GM23338 (cell line): ENCODE data around the gene PPP1R3D. TPM values are rescaled to one million over a fixed set of nuclear protein-coding genes. Genes with fewer than 3 reads are reported as not detected.

Source experiments
- ATAC-seq: fragments of 200-7000 bp; cut with Tn5 transposase; 3 replicates; pipeline ENCODE4 v1.9.1; 2020
- DNase-seq: peaks from one replicate; pipeline ENCODE4 v3.0.0-alpha.2; 2015; ENCODE audit warnings: low spot score
- H2AFZ ChIP-seq: fragments of 200-600 bp; sonication (generic); 2 replicates; pipeline ENCODE4 v1.8.0; 2016; ENCODE audit warnings: antibody characterized with exemption, mild to moderate bottlenecking, moderate library complexity
- H3F3A ChIP-seq: fragments of 200-600 bp; sonication (generic); replicated peaks from 2 replicates; pipeline ENCODE4 v1.8.0; 2017; ENCODE audit warnings: antibody characterized with exemption, mixed run types, low read depth
- H3K27ac ChIP-seq: fragments of 200-600 bp; sonication (generic); 2 replicates; pipeline ENCODE4 v1.6.1; 2016; ENCODE audit warnings: low read depth
- H3K27me3 ChIP-seq: fragments of 200-600 bp; sonication (generic); 2 replicates; pipeline ENCODE4 v1.8.0; 2016; ENCODE audit warnings: mild to moderate bottlenecking, mixed run types, moderate library complexity; ENCODE audit not compliant: insufficient read depth
- H3K36me3 ChIP-seq: fragments of 200-600 bp; sonication (generic); 2 replicates; pipeline ENCODE4 v1.8.0; 2016; ENCODE audit warnings: mild to moderate bottlenecking; ENCODE audit not compliant: insufficient read depth
- H3K4me1 ChIP-seq: fragments of 200-600 bp; sonication (generic); 2 replicates; pipeline ENCODE4 v1.8.0; 2016; ENCODE audit warnings: mild to moderate bottlenecking, moderate library complexity; ENCODE audit not compliant: insufficient read depth
- H3K4me2 ChIP-seq: fragments of 200-600 bp; sonication (generic); 2 replicates; pipeline ENCODE4 v1.7.1; 2017; ENCODE audit warnings: mixed run types
- H3K4me3 ChIP-seq: fragments of 200-600 bp; sonication (generic); 2 replicates; pipeline ENCODE4 v1.6.1; 2016; ENCODE audit warnings: mixed run types
- H3K79me2 ChIP-seq: fragments of 200-600 bp; sonication (generic); replicated peaks from 2 replicates; pipeline ENCODE4 v1.8.0; 2017; ENCODE audit warnings: mild to moderate bottlenecking; ENCODE audit not compliant: insufficient read depth
- H3K9me2 ChIP-seq: fragments of 200-600 bp; sonication (generic); 2 replicates; pipeline ENCODE4 v1.8.0; 2017; ENCODE audit not compliant: insufficient read depth
- H4K20me1 ChIP-seq: fragments of 200-600 bp; sonication (generic); replicated peaks from 2 replicates; pipeline ENCODE4 v1.8.0; 2017; ENCODE audit warnings: mild to moderate bottlenecking; ENCODE audit not compliant: insufficient read depth
- H3K27ac Mint-ChIP-seq: 2 replicates; pipeline ENCODE4 v1.8.0; 2020; ENCODE audit warnings: inconsistent platforms, mild to moderate bottlenecking, moderate library complexity, mixed read lengths
- H3K27me3 Mint-ChIP-seq: 3 replicates; pipeline ENCODE4 v1.8.0; 2022; ENCODE audit warnings: low read depth, mild to moderate bottlenecking, moderate library complexity, mixed read lengths, inconsistent platforms; ENCODE audit not compliant: insufficient read depth, poor library complexity
- H3K36me3 Mint-ChIP-seq: 3 replicates; pipeline ENCODE4 v1.8.0; 2021; ENCODE audit warnings: low read depth, mild to moderate bottlenecking, inconsistent platforms, moderate library complexity, mixed read lengths
- H3K4me1 Mint-ChIP-seq: 3 replicates; pipeline ENCODE4 v1.8.0; 2020; ENCODE audit warnings: mild to moderate bottlenecking, inconsistent platforms, mixed read lengths
- H3K4me3 Mint-ChIP-seq: 3 replicates; pipeline ENCODE4 v1.8.0; 2021; ENCODE audit warnings: moderate library complexity, mild to moderate bottlenecking, inconsistent platforms, mixed read lengths
- H3K9me3 Mint-ChIP-seq: 3 replicates; pipeline ENCODE4 v1.8.0; 2020; ENCODE audit warnings: moderate library complexity, mild to moderate bottlenecking, inconsistent platforms, mixed read lengths
- CREB1 ChIP-seq: fragments of 250-450 bp; sonication (Bioruptor Pico); IDR thresholded peaks from 2 replicates; pipeline ENCODE4 v1.5.0; 2020; ENCODE audit warnings: low read depth, mild to moderate bottlenecking, moderate library complexity
- EZH2 ChIP-seq: fragments of 200-600 bp; sonication (generic); IDR thresholded peaks from one replicate; pipeline ENCODE4 v1.8.0; 2017; ENCODE audit warnings: antibody characterized with exemption, mild to moderate bottlenecking, low read depth; ENCODE audit not compliant: unreplicated experiment
- EZH2phosphoT487 ChIP-seq: fragments of 200-600 bp; sonication (generic); IDR thresholded peaks from one replicate; pipeline ENCODE4 v1.8.1; 2018; ENCODE audit warnings: antibody characterized with exemption; ENCODE audit not compliant: unreplicated experiment
- NANOG ChIP-seq: IDR thresholded peaks from 2 replicates; pipeline ENCODE4 v1.6.1; 2016; ENCODE audit warnings: antibody characterized with exemption, borderline replicate concordance
- REST ChIP-seq: IDR thresholded peaks from one replicate; pipeline ENCODE4 v1.6.1; 2018; ENCODE audit warnings: antibody characterized with exemption; ENCODE audit not compliant: unreplicated experiment
- STAT1 ChIP-seq: IDR thresholded peaks from one replicate; pipeline ENCODE4 v1.6.1; 2016; ENCODE audit warnings: antibody characterized with exemption; ENCODE audit not compliant: unreplicated experiment
- ZNF114 ChIP-seq: fragments of 250-450 bp; sonication (Bioruptor Pico); IDR thresholded peaks from 2 replicates; pipeline ENCODE4 v1.5.0; 2020; ENCODE audit warnings: mild to moderate bottlenecking, moderate library complexity
- polyA plus RNA-seq: library from polyadenylated mRNA; unstranded; fragments of >200 nt; fragmentation: Nextera tagmentation; extraction: Ambion mirVana; gene quantifications from 2 replicates; pipeline ENCODE4 v1.2.1, GENCODE V29; 2016
- total RNA-seq: library from RNA; depleted of rRNA; stranded (reverse); fragments of >200 nt; shearing (Covaris generic); gene quantifications from 2 replicates; pipeline ENCODE4 v1.2.3, GENCODE V29; 2014
- TF ChIP-seq, protein P1 (sequence below), 2 experiments: fragments of 200-600 bp in 1 of 2; sonication (generic) in 1 of 2; conservative IDR thresholded peaks; 2 replicates each; pipeline versions ENCODE4 v1.5.1 to v1.6.1; 2016 to 2017; ENCODE audit warnings: antibody characterized with exemption in 2 of 2, low read depth in 2 of 2, mild to moderate bottlenecking in 2 of 2, moderate library complexity in 1 of 2

Gene PPP1R3D
- total and polyA plus RNA-seq, 2 experiments from 2014 or later, result 1.4 to 3.0 TPM

GRCh38 chr20:59948212-59948611 lies 8.1 kb upstream of the PPP1R3D start (continued):
- TF ChIP-seq REST (no peak), NANOG (no peak)

GRCh38 chr20:59947376-59947775 lies 7.3 kb upstream of the PPP1R3D start:
- Mint-ChIP-seq H3K36me3 (peaks cover 16% of the 10 kb centered on the region), H3K27ac (no peak overlapping the region), H3K4me1 (peaks cover 14% of the 10 kb centered on the region)

More at GRCh38 chr20:59947376-59947775, 7.3 kb upstream of the PPP1R3D start:
- no peak overlapping the region for H3K4me3 ChIP-seq
- peaks cover 15% of the 10 kb centered on the region; the same call in 1 of the 2 replicates for H3K36me3 ChIP-seq
- H2AFZ ChIP-seq, result no peak overlapping the region
- TF ChIP-seq EZH2 (no peak), NANOG (no peak), EZH2phosphoT487 (no peak), ZNF114 (CRISPR knock-in tag) (no peak), STAT1 (no peak), REST (no peak), CREB1 (CRISPR knock-in tag) (no peak)
- TF ChIP-seq, protein P1, sequence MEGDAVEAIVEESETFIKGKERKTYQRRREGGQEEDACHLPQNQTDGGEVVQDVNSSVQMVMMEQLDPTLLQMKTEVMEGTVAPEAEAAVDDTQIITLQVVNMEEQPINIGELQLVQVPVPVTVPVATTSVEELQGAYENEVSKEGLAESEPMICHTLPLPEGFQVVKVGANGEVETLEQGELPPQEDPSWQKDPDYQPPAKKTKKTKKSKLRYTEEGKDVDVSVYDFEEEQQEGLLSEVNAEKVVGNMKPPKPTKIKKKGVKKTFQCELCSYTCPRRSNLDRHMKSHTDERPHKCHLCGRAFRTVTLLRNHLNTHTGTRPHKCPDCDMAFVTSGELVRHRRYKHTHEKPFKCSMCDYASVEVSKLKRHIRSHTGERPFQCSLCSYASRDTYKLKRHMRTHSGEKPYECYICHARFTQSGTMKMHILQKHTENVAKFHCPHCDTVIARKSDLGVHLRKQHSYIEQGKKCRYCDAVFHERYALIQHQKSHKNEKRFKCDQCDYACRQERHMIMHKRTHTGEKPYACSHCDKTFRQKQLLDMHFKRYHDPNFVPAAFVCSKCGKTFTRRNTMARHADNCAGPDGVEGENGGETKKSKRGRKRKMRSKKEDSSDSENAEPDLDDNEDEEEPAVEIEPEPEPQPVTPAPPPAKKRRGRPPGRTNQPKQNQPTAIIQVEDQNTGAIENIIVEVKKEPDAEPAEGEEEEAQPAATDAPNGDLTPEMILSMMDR (conservative IDR thresholded peaks at IDR 0.05; ENCODE audit: low read depth in 2 of 2), result no peak
- DNase-seq (no peak), ATAC-seq (no peak)
- H4K20me1 ChIP-seq, result no peaks in the 10 kb centered on the region
- H3K27ac ChIP-seq, result no peak overlapping the region
- Mint-ChIP-seq H3K4me3 (no peak overlapping the region), H3K9me3 (no peaks in the 10 kb centered on the region), H3K27me3 (no peaks in the 10 kb centered on the region)
- H3F3A ChIP-seq, result no peaks in the 10 kb centered on the region
- H3K27me3 ChIP-seq, result no peaks in the 10 kb centered on the region
- H3K4me2 ChIP-seq, result no peak overlapping the region
- no peaks in the 10 kb centered on the region for H3K9me2 ChIP-seq
- H3K4me1 ChIP-seq, result peaks cover 6% of the 10 kb centered on the region
- H3K79me2 ChIP-seq, result no peaks in the 10 kb centered on the region
